Caco-2 (cell line): ENCODE measurements around the gene OR5M3. TPM values are rescaled to one million over a fixed set of nuclear protein-coding genes. Genes with fewer than 3 reads are reported as not detected.

Source experiments
- Bru-seq: library from RNA; stranded (reverse); fragments of 400-500 nt; gene quantifications from one replicate; lab custom pipeline; 2021; lab: Mats Ljungman, UMichigan
- BruChase-seq, 2 experiments: library from RNA; stranded (reverse); fragments of 400-500 nt; gene quantifications; one replicate each; lab custom pipeline; 2021; lab: Mats Ljungman, UMichigan
- BruUV-seq: library from RNA; stranded (reverse); fragments of 400-500 nt; replicated peaks from 2 replicates; lab custom pipeline; 2021; lab: Mats Ljungman, UMichigan
- CTCF ChIA-PET: fragments of 300-600 bp; sonication (Branson Sonifier 250); formaldehyde crosslinking; loops from one replicate; lab custom pipeline; 2022; ENCODE audit warnings: antibody characterized with exemption; lab: Charles Lee
- POLR2A ChIA-PET: fragments of 300-600 bp; sonication (Branson Sonifier 250); formaldehyde crosslinking; loops from one replicate; lab custom pipeline; 2022; ENCODE audit warnings: antibody characterized with exemption; lab: Charles Lee
- DNase-seq, 2 experiments: peaks; one replicate each; pipeline versions ENCODE4 v3.0.0 to v3.0.0-alpha.2; 2020 to 2022
- H3K27me3 ChIP-seq: replicated peaks from 2 replicates; pipeline ENCODE4 v1.6.0; 2011; ENCODE audit warnings: low read length; ENCODE audit not compliant: control insufficient read depth, insufficient read depth
- H3K36me3 ChIP-seq: 2 replicates; pipeline ENCODE4 v1.5.1; 2011; ENCODE audit warnings: low read length; ENCODE audit not compliant: control insufficient read depth, insufficient read depth
- H3K4me1 ChIP-seq: fragments of 250-450 bp; sonication (Bioruptor Pico); 2 replicates; pipeline ENCODE4 v1.5.1; 2020; ENCODE audit warnings: mild to moderate bottlenecking
- H3K4me3 ChIP-seq: 2 replicates; pipeline ENCODE4 v1.5.1; 2011; ENCODE audit warnings: low read depth, mild to moderate bottlenecking, control low read depth, low read length
- H3K9me3 ChIP-seq: fragments of 250-450 bp; sonication (Bioruptor Pico); 2 replicates; pipeline ENCODE4 v1.5.1; 2020; ENCODE audit warnings: mild to moderate bottlenecking, moderate library complexity
- H3K27ac Mint-ChIP-seq: one replicate; pipeline ENCODE4 v1.8.0; 2022; ENCODE audit warnings: mixed read lengths; ENCODE audit not compliant: unreplicated experiment
- H3K27me3 Mint-ChIP-seq: one replicate; pipeline ENCODE4 v1.8.0; 2022; ENCODE audit warnings: mixed read lengths; ENCODE audit not compliant: insufficient read depth, unreplicated experiment
- H3K36me3 Mint-ChIP-seq: one replicate; pipeline ENCODE4 v1.8.0; 2022; ENCODE audit warnings: mild to moderate bottlenecking, mixed read lengths; ENCODE audit not compliant: insufficient read depth, unreplicated experiment
- H3K4me1 Mint-ChIP-seq: one replicate; pipeline ENCODE4 v1.8.0; 2022; ENCODE audit warnings: low read depth, mixed read lengths; ENCODE audit not compliant: unreplicated experiment
- H3K4me3 Mint-ChIP-seq: one replicate; pipeline ENCODE4 v1.8.0; 2022; ENCODE audit warnings: mild to moderate bottlenecking, moderate library complexity, mixed read lengths; ENCODE audit not compliant: unreplicated experiment
- H3K9me3 Mint-ChIP-seq: one replicate; pipeline ENCODE4 v1.8.0; 2022; ENCODE audit warnings: mixed read lengths; ENCODE audit not compliant: unreplicated experiment
- CTCF ChIP-seq, 2 experiments: fragments of 200-600 bp in 1 of 2; IDR thresholded peaks; 1 replicate in 1 of 2; 2 replicates in 1 of 2; pipeline versions ENCODE4 v1.5.1 to v1.8.0; 2011 to 2022; ENCODE audit warnings: antibody characterized with exemption in 1 of 2, control low read depth in 1 of 2, inconsistent platforms in 1 of 2, low read depth in 1 of 2, low read length in 1 of 2, mild to moderate bottlenecking in 1 of 2, moderate library complexity in 1 of 2; ENCODE audit not compliant: insufficient read depth in 1 of 2, severe bottlenecking in 1 of 2, unreplicated experiment in 1 of 2
- intact Hi-C: fragments of 100-400 bp; cut with micrococcal nuclease; formaldehyde crosslinking; loops from one replicate; pipeline ENCODE4 v1.10.0; 2022; ENCODE audit not compliant: unreplicated experiment
- long read RNA-seq: library from polyadenylated mRNA; stranded (forward); transcript quantifications from one replicate; pipeline ENCODE4 v2.0.0, GENCODE V29; 2022
- total RNA-seq: library from RNA; stranded (reverse); gene quantifications from 2 replicates; pipeline ENCODE4 v1.2.3, GENCODE V29; 2022

The OR5M3 gene
- not detected in 2 replicates for total RNA-seq
- not detected for Bru-seq, nascent RNA
- not detected for BruChase-seq, experiment 1, labeled RNA remaining after a 2-hour chase
- not detected for BruChase-seq, experiment 2, labeled RNA remaining after a 6-hour chase
- long read RNA-seq = 0 reads

- H3K4me1 Mint-ChIP-seq = peaks cover 7% of the 10 kb centered on the region
- no peak for DNase-seq
- no peak within 1 kb of the TSS for H3K4me3 Mint-ChIP-seq
- ChIA-PET POLR2A (no interaction called here), CTCF (no interaction called here)
- Histone ChIP-seq H3K9me3 (no peaks in the 10 kb centered on the region), H3K4me3 (no peak within 1 kb of the TSS), H3K36me3 (no peaks in the 10 kb centered on the region), H3K27me3 (no peaks in the 10 kb centered on the region), H3K4me1 (peaks cover 9% of the 10 kb centered on the region)
- H3K27me3 Mint-ChIP-seq = no peaks in the 10 kb centered on the region
- intact Hi-C loops = no loop called here
- H3K36me3 Mint-ChIP-seq = no peaks in the 10 kb centered on the region
- no peak for TF ChIP-seq CTCF (IDR thresholded peaks at IDR 0.05; ENCODE audit: insufficient read depth in 1 of 2, low read depth in 1 of 2, low read length in 1 of 2, severe bottlenecking in 1 of 2, unreplicated experiment in 1 of 2)
- BruUV-seq = no TSS peak
- no peaks in the 10 kb centered on the region for H3K9me3 Mint-ChIP-seq
- no peak within 1 kb of the TSS for H3K27ac Mint-ChIP-seq
Measured at GRCh38 chr11:56473252-56473651, at the start of gene OR5M3. Gene OR5M3 (minus strand): TSS chr11:56473352. CDS start chr11:56470497, 2,855 bp downstream.

- POLR2A ChIA-PET = no interaction called here
- DNase-seq = peak in 1 of 2 experiments; percentile 28
- Mint-ChIP-seq H3K9me3 (no peaks in the 10 kb centered on the region), H3K36me3 (no peaks in the 10 kb centered on the region), H3K4me3 (no peak overlapping the region), H3K27ac (no peak overlapping the region), H3K4me1 (no peaks in the 10 kb centered on the region), H3K27me3 (no peaks in the 10 kb centered on the region)
- TF ChIP-seq CTCF (IDR thresholded peaks at IDR 0.05; ENCODE audit: insufficient read depth in 1 of 2, low read depth in 1 of 2, low read length in 1 of 2, severe bottlenecking in 1 of 2, unreplicated experiment in 1 of 2) = peak; percentile 43 to 51
- H3K36me3 ChIP-seq = no peaks in the 10 kb centered on the region
- intact Hi-C loops = loop anchor here (10.0 kb wide), 1 partner anchor 183 kb away; no protein-coding TSS in a partner anchor
- H3K27me3 ChIP-seq = no peaks in the 10 kb centered on the region
- H3K9me3 ChIP-seq = no peaks in the 10 kb centered on the region
- H3K4me1 ChIP-seq = no peaks in the 10 kb centered on the region
- no TSS peak for BruUV-seq
- no peak overlapping the region for H3K4me3 ChIP-seq
- CTCF ChIA-PET = no interaction called here
Measured at GRCh38 chr11:56522008-56522407, 48.9 kb upstream of the OR5M3 start.

- Histone ChIP-seq H3K4me1 (no peaks in the 10 kb centered on the region), H3K27me3 (no peaks in the 10 kb centered on the region), H3K9me3 (no peaks in the 10 kb centered on the region; the same call in 1 of the 2 replicates), H3K36me3 (no peaks in the 10 kb centered on the region), H3K4me3 (no peak overlapping the region)
- ChIA-PET POLR2A (no interaction called here), CTCF (no interaction called here)
- Mint-ChIP-seq H3K27me3 (peaks cover 10% of the 10 kb centered on the region), H3K36me3 (no peaks in the 10 kb centered on the region), H3K27ac (no peak overlapping the region), H3K9me3 (no peaks in the 10 kb centered on the region), H3K4me1 (no peaks in the 10 kb centered on the region), H3K4me3 (no peak overlapping the region)
- intact Hi-C loops = no loop called here
- no peak for DNase-seq
- no TSS peak for BruUV-seq
- TF ChIP-seq CTCF (IDR thresholded peaks at IDR 0.05; ENCODE audit: insufficient read depth in 1 of 2, low read depth in 1 of 2, low read length in 1 of 2, severe bottlenecking in 1 of 2, unreplicated experiment in 1 of 2) = no peak
Measured at GRCh38 chr11:56513280-56513679, 40.1 kb upstream of the OR5M3 start.
